Sigmoid colon (tissue), 4 donors: ENCODE results near the gene GALNT17.

Experiments
- CTCF ChIP-seq, 4 experiments: fragments of 450-650 bp in 3 of 4; fragments of 200-600 bp in 1 of 4; IDR thresholded peaks; one replicate each; pipeline ENCODE4 v1.5.1; 2016 to 2019; ENCODE audit warnings: antibody characterized with exemption in 4 of 4, mild to moderate bottlenecking in 3 of 4, moderate library complexity in 2 of 4
- EP300 ChIP-seq, 4 donors: sonication (generic); formaldehyde crosslinking; IDR thresholded peaks; one replicate each; pipeline ENCODE4 v1.6.1; 2017; ENCODE audit warnings: antibody characterized with exemption in 4 of 4
- POLR2A ChIP-seq, 2 donors: fragments of 450-650 bp; IDR thresholded peaks; one replicate each; pipeline ENCODE4 v1.6.1; 2016; ENCODE audit warnings: antibody characterized with exemption in 2 of 2, mild to moderate bottlenecking in 2 of 2, moderate library complexity in 2 of 2
- POLR2AphosphoS5 ChIP-seq, 4 donors: sonication (generic); formaldehyde crosslinking; IDR thresholded peaks; one replicate each; pipeline ENCODE4 v1.6.1; 2017; ENCODE audit warnings: antibody characterized with exemption in 4 of 4

- no peak for TF ChIP-seq CTCF (IDR thresholded peaks at IDR 0.05)
- no peak for TF ChIP-seq POLR2AphosphoS5 (IDR thresholded peaks at IDR 0.05)
- no peak for TF ChIP-seq POLR2A (IDR thresholded peaks at IDR 0.05)
- TF ChIP-seq EP300 (IDR thresholded peaks at IDR 0.05): no peak
These were observed 169.2 kb downstream of the GALNT17 start for GRCh38 chr7:71301167-71301566.
